Coronary artery (tissue), 2 donors: Measurements from ENCODE around the gene COA5.
A peak's percentile ranks its signal among the peaks of the same experiment; 100 is the strongest.

Experiments used
- DNase-seq: peaks from one replicate; pipeline ENCODE4 v3.0.0-alpha.2; 2017; ENCODE audit warnings: low spot score
- H3K27ac ChIP-seq, 2 donors: fragments of 200-600 bp; sonication (generic); one replicate each; pipeline ENCODE4 v1.5.1; 2016 to 2019
- H3K4me3 ChIP-seq: fragments of 200-600 bp; sonication (generic); 2 replicates; pipeline ENCODE4 v1.5.1; 2016; ENCODE audit warnings: mild to moderate bottlenecking, moderate library complexity
- TF ChIP-seq, protein P1 (sequence below): fragments of 200-600 bp; sonication (generic); IDR thresholded peaks from one replicate; pipeline ENCODE4 v1.5.1; 2019; ENCODE audit warnings: antibody characterized with exemption

Gene COA5

DNA sequence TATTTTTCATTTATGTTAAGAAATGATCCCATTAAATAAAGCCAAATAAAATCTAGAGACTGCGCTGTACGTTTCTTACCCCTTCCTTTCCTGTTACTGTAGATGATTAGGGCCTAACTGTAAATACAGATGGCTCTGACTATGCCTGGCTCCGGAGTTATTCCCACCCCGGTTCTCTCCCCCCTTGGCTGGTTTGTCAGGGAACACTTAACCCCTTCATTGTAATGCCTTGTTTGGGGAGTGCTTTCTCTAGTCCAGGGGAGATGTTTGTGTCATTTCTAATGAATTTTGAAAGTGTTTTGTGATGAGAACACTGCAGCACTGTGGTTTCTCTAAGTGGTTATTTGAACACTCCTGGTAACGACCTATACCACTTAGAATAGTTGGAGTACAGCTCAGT is 8.8 kb upstream of the COA5 start:
- TF ChIP-seq, protein P1, sequence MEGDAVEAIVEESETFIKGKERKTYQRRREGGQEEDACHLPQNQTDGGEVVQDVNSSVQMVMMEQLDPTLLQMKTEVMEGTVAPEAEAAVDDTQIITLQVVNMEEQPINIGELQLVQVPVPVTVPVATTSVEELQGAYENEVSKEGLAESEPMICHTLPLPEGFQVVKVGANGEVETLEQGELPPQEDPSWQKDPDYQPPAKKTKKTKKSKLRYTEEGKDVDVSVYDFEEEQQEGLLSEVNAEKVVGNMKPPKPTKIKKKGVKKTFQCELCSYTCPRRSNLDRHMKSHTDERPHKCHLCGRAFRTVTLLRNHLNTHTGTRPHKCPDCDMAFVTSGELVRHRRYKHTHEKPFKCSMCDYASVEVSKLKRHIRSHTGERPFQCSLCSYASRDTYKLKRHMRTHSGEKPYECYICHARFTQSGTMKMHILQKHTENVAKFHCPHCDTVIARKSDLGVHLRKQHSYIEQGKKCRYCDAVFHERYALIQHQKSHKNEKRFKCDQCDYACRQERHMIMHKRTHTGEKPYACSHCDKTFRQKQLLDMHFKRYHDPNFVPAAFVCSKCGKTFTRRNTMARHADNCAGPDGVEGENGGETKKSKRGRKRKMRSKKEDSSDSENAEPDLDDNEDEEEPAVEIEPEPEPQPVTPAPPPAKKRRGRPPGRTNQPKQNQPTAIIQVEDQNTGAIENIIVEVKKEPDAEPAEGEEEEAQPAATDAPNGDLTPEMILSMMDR, result no peak
- DNase-seq, result no peak
- no peak overlapping the region for H3K4me3 ChIP-seq
- no peak overlapping the region for H3K27ac ChIP-seq

DNA sequence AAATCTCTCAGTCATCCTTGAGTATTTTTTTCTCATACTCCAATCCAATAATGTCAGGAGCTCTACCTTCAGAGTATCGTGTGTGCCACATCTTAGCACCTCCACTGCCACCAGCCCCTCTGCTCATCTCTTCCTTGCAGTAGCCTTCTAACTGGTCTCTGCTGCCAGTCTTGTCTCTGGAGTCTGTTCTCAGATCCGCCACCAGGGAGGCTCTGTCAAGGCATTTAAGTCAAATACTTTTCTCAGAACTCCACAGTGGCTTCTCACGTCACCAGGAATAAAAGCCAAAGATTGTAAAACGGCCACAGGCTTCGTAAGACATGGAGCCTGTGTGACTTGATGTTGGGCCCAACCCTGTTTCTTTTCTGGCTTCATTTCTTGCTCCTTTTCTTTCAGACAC is 7.2 kb upstream of the COA5 start:
- Histone ChIP-seq H3K27ac (no peak overlapping the region), H3K4me3 (no peak overlapping the region)
- no peak for DNase-seq

DNA sequence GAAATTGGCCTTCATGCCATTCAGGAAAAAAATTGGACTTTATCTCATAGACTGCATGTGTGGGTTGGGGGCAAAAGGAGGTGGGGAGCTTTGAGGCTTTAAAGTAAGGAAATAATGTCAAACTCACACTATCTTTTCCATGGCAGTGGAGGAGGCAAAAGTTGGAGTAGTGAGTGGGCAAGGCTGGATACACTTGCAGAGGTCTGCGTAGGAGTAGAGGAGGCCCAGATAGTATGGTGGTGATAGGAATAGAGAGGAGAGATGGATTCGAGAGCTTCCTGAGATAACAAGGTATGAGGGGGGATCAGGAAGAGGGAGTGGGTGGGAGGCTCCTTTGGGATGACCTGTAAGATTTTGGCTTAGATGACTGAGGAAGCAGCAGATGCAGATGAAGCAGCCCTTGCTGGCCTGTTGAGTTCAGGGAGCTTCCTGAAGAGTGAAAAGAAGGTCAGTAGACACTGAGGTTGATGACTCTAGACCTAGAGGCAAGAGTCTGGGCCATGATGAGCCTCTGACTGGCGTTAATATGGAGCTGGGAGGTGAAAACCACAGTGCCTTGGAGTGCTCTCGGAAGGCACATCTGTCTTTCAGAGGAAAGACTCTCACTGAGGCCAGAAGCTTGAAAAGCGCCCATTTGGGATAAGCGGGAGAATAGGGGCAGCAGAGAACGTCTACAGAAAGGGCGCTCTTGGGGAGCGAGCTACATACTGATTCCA is 5.9 kb upstream of the COA5 start:
- H3K27ac ChIP-seq, result no peak overlapping the region
- TF ChIP-seq, protein P1, result no peak
- DNase-seq, result no peak
- no peak overlapping the region for H3K4me3 ChIP-seq

More for the DNA sequence above, 7.2 kb upstream of the COA5 start:
- TF ChIP-seq, protein P1, result no peak

DNA sequence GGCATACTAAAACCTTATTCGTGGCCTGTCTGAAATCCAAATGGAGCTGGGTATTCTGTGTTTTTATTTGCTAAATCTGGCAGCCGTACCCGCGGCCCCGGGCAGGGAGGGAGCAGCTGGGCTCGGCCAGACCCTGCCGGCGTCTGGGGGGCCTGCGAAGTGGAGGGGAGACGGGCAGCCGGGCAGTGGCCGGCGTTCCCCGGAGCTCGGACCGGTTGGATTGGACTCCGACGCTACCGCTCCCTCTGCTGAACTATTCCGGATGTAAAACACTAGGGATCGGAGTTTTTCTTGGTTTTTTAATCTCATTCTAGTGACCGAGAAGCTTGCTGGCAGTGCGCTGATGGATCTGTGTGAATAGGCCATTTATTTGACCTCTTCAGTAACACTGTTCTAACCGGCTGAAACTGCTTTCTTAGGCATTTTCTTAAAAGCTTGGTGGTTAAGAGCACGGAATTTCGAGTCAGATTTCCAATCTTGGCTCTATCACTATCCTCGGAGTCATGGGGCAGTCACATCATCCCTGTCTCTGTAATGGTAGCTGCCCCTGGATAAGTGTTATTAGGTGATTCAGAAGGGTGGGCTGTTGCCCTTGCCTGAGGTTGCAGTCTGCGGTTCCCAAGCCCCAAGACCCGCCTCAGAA is 771 bp upstream of the COA5 start:
- peak overlapping the region; percentile 99 for H3K4me3 ChIP-seq
- TF ChIP-seq, protein P1, result no peak
- peak overlapping the region; percentile 94 to 97 for H3K27ac ChIP-seq
- no peak for DNase-seq

DNA sequence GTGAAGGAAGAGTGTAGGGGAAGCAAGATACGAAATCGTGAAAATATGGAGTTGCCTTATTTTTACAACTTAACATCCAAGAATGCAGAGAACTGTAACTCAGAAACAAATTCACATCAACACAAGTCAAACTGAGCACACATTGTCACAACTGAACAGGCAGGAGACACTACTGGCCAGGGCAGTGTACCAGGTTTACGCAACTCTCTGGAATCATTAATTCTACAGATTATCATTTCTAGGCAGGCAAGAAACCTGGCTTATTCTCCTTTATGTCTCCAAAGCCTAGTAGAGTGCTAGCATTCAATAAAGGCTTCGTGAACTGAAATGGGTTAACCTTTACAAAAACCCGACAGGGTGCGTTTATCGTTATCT is 584 bp downstream of the COA5 start:
- peak overlapping the region; percentile 99 for H3K4me3 ChIP-seq
- DNase-seq, result no peak
- H3K27ac ChIP-seq, result peak overlapping the region; percentile 94 to 97
- TF ChIP-seq, protein P1, result no peak

DNA sequence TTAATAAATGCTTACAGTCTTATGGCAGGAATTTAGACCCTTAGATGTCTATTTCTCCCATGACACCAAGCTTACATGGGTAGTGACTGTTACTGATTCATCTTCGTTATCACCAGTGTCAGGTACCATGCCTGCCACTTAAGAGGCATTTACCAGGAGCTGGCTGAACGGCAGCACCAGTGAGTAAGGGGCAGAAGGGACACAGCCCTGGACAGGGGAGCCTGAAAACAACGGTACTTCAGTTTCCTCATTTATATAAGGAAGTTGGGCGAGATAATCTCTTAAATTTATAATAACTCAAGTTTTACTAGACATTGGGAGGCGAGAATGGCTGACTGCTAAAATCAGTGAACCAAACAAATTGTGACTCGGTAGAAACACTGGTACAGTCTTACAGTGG is 1.2 kb downstream of the COA5 start:
- H3K4me3 ChIP-seq, result peak overlapping the region; percentile 99
- DNase-seq, result no peak
- TF ChIP-seq, protein P1, result no peak
- H3K27ac ChIP-seq, result peak overlapping the region in 1 of 2 donors; percentile 97

DNA sequence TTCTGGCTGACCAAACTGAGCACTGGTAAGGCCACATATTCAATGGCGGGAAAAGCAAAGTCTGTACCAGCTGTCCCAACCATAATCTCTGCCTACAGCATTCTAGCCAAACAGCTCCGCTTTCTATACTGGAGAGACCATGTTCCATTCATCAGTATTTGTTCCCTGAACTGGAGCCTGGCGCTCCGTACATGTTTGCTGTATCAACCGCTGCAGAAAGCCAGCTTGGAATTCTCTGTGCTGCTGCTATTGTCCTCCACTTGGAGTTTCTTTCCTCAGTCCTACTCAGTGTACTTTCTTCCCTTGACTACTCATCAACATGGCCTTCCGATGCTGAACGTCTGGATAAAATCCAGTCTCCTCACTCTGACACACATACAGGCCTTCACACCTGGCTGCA is 1.9 kb downstream of the COA5 start:
- no peak for DNase-seq
- Histone ChIP-seq H3K27ac (no peak overlapping the region), H3K4me3 (no peak overlapping the region)
- TF ChIP-seq, protein P1, result no peak
